22Rv1 (cell line): ENCODE measurements around the gene CSTF1.

Experiments
- CTCF ChIP-seq: fragments of 450-650 bp; IDR thresholded peaks from 2 replicates; pipeline ENCODE4 v1.5.1; 2017; ENCODE audit warnings: mild to moderate bottlenecking
- ZFX ChIP-seq: fragments of 450-650 bp; IDR thresholded peaks from 2 replicates; pipeline ENCODE4 v1.6.1; 2017; ENCODE audit warnings: antibody characterized with exemption, borderline replicate concordance

- TF ChIP-seq CTCF: no peak
- TF ChIP-seq ZFX: no peak
Observed at GRCh38 chr20:56391596-56392131, 781 bp upstream of the CSTF1 start.
